Fibroblast of villous mesenchyme (primary cell): ENCODE data around the gene DNAJB13. TPM values are rescaled to one million over a fixed set of nuclear protein-coding genes. Genes with fewer than 3 reads are reported as not detected.

Experiments used
- DNase-seq: peaks from one replicate; pipeline ENCODE4 v3.0.0-alpha.2; 2010; ENCODE audit warnings: low read depth
- H3K4me3 ChIP-seq: 2 replicates; pipeline ENCODE4 v1.5.1; 2011; ENCODE audit warnings: low read depth, mild to moderate bottlenecking, low read length
- CTCF ChIP-seq: IDR thresholded peaks from 2 replicates; pipeline ENCODE4 v1.5.1; 2012; ENCODE audit warnings: low read depth, mild to moderate bottlenecking, low read length; ENCODE audit not compliant: insufficient read depth
- total RNA-seq: library from RNA; depleted of rRNA; stranded (reverse); fragments of >200 nt; gene quantifications from 2 replicates; pipeline ENCODE4 v1.2.3, GENCODE V29; 2012

The DNAJB13 gene
- total RNA-seq, 1 donor, result 0.86 TPM

- no peak for TF ChIP-seq CTCF
- no peak for DNase-seq
- no peak overlapping the region for H3K4me3 ChIP-seq
Measured at GRCh38 chr11:73969091-73969490, 18.3 kb downstream of the DNAJB13 start.

DNA sequence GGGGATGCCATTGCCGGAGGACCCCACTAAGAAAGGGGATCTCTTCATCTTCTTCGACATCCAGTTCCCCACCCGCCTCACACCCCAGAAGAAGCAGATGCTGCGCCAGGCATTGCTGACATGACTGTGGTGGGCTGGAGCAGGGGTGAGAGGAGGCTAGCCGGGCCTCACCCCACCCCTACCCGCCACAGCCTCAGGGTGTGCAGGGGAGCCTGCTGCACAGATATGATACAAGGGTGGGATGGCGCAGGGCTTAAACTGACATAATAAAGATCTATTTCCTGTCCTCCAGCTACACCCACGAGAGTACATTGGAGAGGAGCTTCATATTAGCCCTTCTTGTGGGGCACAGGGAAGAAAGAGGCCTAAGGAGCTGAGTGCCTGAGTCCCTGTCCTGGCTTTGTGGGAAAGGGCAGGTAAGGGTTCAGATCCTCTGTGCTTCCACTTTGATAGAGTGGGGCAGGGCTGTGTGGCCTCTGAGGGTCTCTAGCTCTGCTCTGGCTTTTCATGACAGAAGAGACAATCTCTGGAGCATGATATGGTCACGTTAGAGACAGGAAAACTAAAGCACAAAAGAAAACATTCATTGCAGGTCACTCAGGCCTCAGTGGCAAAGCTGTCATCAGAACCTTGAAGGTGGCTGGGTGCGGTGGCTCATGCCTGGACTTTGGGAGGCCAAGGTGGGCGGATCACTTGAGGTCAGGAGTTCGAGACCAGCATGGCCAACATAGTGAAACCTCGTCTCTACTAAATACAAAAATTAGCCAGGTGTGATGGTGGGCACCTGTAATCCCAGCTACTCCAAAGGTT is 19.4 kb downstream of the DNAJB13 start:
- DNase-seq, result no peak
- TF ChIP-seq CTCF, result no peak
- H3K4me3 ChIP-seq, result no peak overlapping the region

DNA sequence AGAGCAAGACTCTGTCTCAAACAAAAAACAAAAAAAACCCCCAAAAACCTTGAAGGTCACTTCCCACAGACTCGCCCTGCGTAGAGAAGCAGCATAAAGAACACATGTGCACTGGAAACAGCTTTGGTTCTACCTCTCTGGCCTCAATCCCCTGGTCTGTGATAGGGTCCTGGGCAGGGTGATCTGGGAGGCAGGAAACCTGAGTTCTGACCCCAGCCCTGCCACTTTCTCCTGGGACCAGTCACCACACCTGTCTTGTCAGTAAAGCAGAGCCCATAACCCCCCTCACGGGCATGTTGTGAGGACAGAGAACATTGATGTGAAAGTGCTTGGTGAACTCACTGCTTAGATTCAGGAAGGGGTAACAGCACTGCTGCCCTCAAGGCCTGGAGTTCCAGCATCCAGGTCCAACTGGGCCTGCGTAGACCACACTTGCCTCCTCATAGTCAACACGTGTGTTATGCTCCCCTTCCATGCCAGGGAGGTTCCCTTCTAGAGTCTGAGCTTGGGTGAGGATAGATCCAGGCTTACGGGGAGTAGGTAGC is 20.4 kb downstream of the DNAJB13 start:
- no peak for TF ChIP-seq CTCF
- no peak for DNase-seq

GRCh38 chr11:73972187-73972586 is 21.4 kb downstream of the DNAJB13 start:
- no peak for DNase-seq
- no peak overlapping the region for H3K4me3 ChIP-seq
- TF ChIP-seq CTCF, result no peak

More for the DNA sequence above, 20.4 kb downstream of the DNAJB13 start:
- no peak overlapping the region for H3K4me3 ChIP-seq

DNA sequence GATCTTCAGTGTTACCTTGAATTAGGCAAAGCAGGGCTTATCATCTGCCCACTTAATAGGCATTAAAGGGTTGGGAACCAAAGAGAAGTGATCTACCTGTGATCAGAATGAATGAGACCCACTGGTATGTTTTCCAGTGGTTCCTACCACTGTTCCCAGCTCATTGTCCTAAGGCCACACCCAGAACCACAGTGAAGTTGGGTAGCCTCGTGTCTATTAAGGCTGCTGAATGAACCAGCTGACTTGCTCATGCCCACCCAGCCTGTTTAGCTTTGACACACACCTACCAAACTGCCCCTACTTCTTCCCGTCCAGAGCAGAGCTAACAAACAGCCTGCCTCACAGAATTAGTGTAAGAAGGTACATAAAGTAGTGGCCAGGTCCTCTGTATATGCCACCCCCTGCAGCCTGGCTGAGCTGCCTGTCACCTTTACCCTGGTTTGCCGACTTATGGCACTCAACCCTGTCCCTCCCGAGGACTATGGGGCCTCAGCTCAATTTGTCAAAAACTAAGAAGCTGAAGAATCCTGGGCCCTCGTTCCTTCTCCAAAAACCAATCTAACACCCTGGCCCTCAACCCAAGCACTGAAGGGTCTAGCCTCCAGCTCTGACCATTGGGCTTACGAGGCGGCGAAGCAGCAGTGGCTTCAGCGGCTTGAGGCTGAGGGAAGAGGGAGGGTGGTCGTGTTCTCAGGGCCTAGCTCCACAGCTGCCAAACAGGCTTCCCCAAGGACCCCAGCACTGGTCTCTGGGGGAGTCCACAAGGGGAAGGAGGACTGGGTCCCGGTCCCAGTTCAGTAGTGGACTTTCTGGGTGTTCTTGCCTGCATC is 22.0 kb downstream of the DNAJB13 start:
- H3K4me3 ChIP-seq, result no peak overlapping the region
- no peak for DNase-seq
- no peak for TF ChIP-seq CTCF

GRCh38 chr11:73974604-73975478 is 24.0 kb downstream of the DNAJB13 start:
- no peak overlapping the region for H3K4me3 ChIP-seq
- TF ChIP-seq CTCF, result no peak
- DNase-seq, result no peak
